Thoracic aorta (tissue), 2 donors: ENCODE data around the gene GEMIN8. TPM values are rescaled to one million over a fixed set of nuclear protein-coding genes. Genes with fewer than 3 reads are reported as not detected.

ENCODE experiments used
- ATAC-seq: fragments of 150-250 bp; one replicate; pipeline ENCODE4 v1.8.0; 2017; ENCODE audit warnings: low read depth; ENCODE audit not compliant: insufficient number of reproducible peaks, low FRiP score
- DNase-seq: peaks from one replicate; pipeline ENCODE4 v3.0.0-alpha.2; 2020; ENCODE audit warnings: low spot score
- H3K27ac ChIP-seq, 2 donors: fragments of 200-600 bp; sonication (generic); 1 replicate in 1 of 2; 2 replicates in 1 of 2; pipeline ENCODE4 v1.5.1; 2016; ENCODE audit warnings: mild to moderate bottlenecking in 2 of 2, moderate library complexity in 2 of 2
- H3K27me3 ChIP-seq: fragments of 200-600 bp; sonication (generic); replicated peaks from 2 replicates; pipeline ENCODE4 v1.6.0; 2016; ENCODE audit warnings: mild to moderate bottlenecking; ENCODE audit not compliant: insufficient read depth
- H3K36me3 ChIP-seq: fragments of 200-600 bp; sonication (generic); one replicate; pipeline ENCODE4 v1.5.1; 2016
- H3K4me1 ChIP-seq, 2 donors: fragments of 200-600 bp; sonication (generic); 1 replicate in 1 of 2; 2 replicates in 1 of 2; pipeline versions ENCODE4 v1.5.1 to v1.6.0; 2016; ENCODE audit warnings: low read depth in 2 of 2, mild to moderate bottlenecking in 1 of 2; ENCODE audit not compliant: control insufficient read depth in 1 of 2
- H3K4me3 ChIP-seq: fragments of 200-600 bp; sonication (generic); 2 replicates; pipeline ENCODE4 v1.5.1; 2016; ENCODE audit warnings: mild to moderate bottlenecking
- H3K9me3 ChIP-seq: fragments of 200-600 bp; sonication (generic); 2 replicates; pipeline ENCODE4 v1.5.1; 2016
- CTCF ChIP-seq: fragments of 200-600 bp; sonication (generic); IDR thresholded peaks from one replicate; pipeline ENCODE4 v1.5.1; 2019; ENCODE audit warnings: antibody characterized with exemption
- total RNA-seq, 2 donors: library from RNA; depleted of rRNA; stranded (reverse); fragments of >200 nt; gene quantifications; one replicate each; pipeline versions ENCODE4 v1.1.0 to v1.2.3, GENCODE V29; 2016

The GEMIN8 gene
- total RNA-seq, 2 donors from 2014 or later, result 9.8 to 23.7 TPM

GRCh38 chrX:13996650-13997049 is 33.0 kb downstream of the GEMIN8 start:
- Histone ChIP-seq H3K36me3 (no peaks in the 10 kb centered on the region), H3K4me1 (no peaks in the 10 kb centered on the region), H3K4me3 (no peak overlapping the region), H3K9me3 (no peaks in the 10 kb centered on the region), H3K27ac (no peak overlapping the region), H3K27me3 (no peaks in the 10 kb centered on the region)
- ATAC-seq (no peak), DNase-seq (no peak)
- no peak for TF ChIP-seq CTCF

GRCh38 chrX:13994536-13995080 is 35.1 kb downstream of the GEMIN8 start:
- ATAC-seq (no peak), DNase-seq (no peak)
- Histone ChIP-seq H3K27me3 (no peaks in the 10 kb centered on the region), H3K4me1 (no peaks in the 10 kb centered on the region), H3K4me3 (no peak overlapping the region), H3K27ac (no peak overlapping the region), H3K36me3 (no peaks in the 10 kb centered on the region), H3K9me3 (no peaks in the 10 kb centered on the region)
- TF ChIP-seq CTCF, result no peak

GRCh38 chrX:13994104-13994503 is 35.6 kb downstream of the GEMIN8 start:
- ATAC-seq, result no peak

GRCh38 chrX:13990126-13990800 is 39.4 kb downstream of the GEMIN8 start:
- no peak overlapping the region for H3K4me3 ChIP-seq
- H3K4me1 ChIP-seq, result no peaks in the 10 kb centered on the region
- H3K36me3 ChIP-seq, result no peaks in the 10 kb centered on the region
- no peak overlapping the region for H3K27ac ChIP-seq
- no peaks in the 10 kb centered on the region for H3K27me3 ChIP-seq
- no peak for ATAC-seq
- no peaks in the 10 kb centered on the region for H3K9me3 ChIP-seq
- DNase-seq, result no peak
- no peak for TF ChIP-seq CTCF

More at GRCh38 chrX:13994104-13994503, 35.6 kb downstream of the GEMIN8 start:
- no peak overlapping the region for H3K27ac ChIP-seq
- H3K27me3 ChIP-seq, result no peaks in the 10 kb centered on the region
- no peaks in the 10 kb centered on the region for H3K9me3 ChIP-seq
- no peaks in the 10 kb centered on the region for H3K4me1 ChIP-seq
- no peak for DNase-seq
- TF ChIP-seq CTCF, result no peak
- H3K36me3 ChIP-seq, result no peaks in the 10 kb centered on the region
- peak overlapping the region; percentile 14 for H3K4me3 ChIP-seq

- no peak overlapping the region for H3K4me3 ChIP-seq
- TF ChIP-seq CTCF, result no peak
- no peaks in the 10 kb centered on the region for H3K4me1 ChIP-seq
- no peak for ATAC-seq
- H3K36me3 ChIP-seq, result no peaks in the 10 kb centered on the region
- H3K27me3 ChIP-seq, result no peaks in the 10 kb centered on the region
- H3K9me3 ChIP-seq, result no peaks in the 10 kb centered on the region
- no peak overlapping the region for H3K27ac ChIP-seq
- no peak for DNase-seq
Measured at GRCh38 chrX:13985697-13986435, 43.8 kb downstream of the GEMIN8 start.
